HL-60 (cell line): Measurements from ENCODE around the gene GAP43.

Experiments
- GABPA ChIP-seq: IDR thresholded peaks from 2 replicates; pipeline ENCODE4 v1.6.1; 2012; ENCODE audit warnings: low read depth
- POLR2AphosphoS5 ChIP-seq: IDR thresholded peaks from 2 replicates; pipeline ENCODE4 v1.6.1; 2012; ENCODE audit warnings: low read depth
- REST ChIP-seq: IDR thresholded peaks from 2 replicates; pipeline ENCODE4 v1.6.1; 2012; ENCODE audit warnings: low read depth; ENCODE audit not compliant: insufficient replicate concordance
- SPI1 ChIP-seq: IDR thresholded peaks from 2 replicates; pipeline ENCODE4 v1.6.1; 2012; ENCODE audit warnings: low read depth, mild to moderate bottlenecking, borderline replicate concordance
- TF ChIP-seq, protein P1 (sequence below): IDR thresholded peaks from one replicate; pipeline ENCODE4 v1.5.1; 2011; ENCODE audit warnings: low read length, control low read depth, inconsistent platforms; ENCODE audit not compliant: insufficient read depth

- TF ChIP-seq, protein P1, sequence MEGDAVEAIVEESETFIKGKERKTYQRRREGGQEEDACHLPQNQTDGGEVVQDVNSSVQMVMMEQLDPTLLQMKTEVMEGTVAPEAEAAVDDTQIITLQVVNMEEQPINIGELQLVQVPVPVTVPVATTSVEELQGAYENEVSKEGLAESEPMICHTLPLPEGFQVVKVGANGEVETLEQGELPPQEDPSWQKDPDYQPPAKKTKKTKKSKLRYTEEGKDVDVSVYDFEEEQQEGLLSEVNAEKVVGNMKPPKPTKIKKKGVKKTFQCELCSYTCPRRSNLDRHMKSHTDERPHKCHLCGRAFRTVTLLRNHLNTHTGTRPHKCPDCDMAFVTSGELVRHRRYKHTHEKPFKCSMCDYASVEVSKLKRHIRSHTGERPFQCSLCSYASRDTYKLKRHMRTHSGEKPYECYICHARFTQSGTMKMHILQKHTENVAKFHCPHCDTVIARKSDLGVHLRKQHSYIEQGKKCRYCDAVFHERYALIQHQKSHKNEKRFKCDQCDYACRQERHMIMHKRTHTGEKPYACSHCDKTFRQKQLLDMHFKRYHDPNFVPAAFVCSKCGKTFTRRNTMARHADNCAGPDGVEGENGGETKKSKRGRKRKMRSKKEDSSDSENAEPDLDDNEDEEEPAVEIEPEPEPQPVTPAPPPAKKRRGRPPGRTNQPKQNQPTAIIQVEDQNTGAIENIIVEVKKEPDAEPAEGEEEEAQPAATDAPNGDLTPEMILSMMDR = no peak
- TF ChIP-seq REST (no peak), POLR2AphosphoS5 (no peak), GABPA (no peak), SPI1 (no peak)
These were observed 103.8 kb downstream of the GAP43 start for GRCh38 chr3:115727135-115727534.
